HepG2 (cell line): ENCODE data around the gene DHRS13. TPM values are rescaled to one million over a fixed set of nuclear protein-coding genes. Genes with fewer than 3 reads are reported as not detected.

Experiments
- ATAC-seq: fragments of 200-7000 bp; cut with Tn5 transposase; 3 replicates; pipeline ENCODE4 v1.9.1; 2020; ENCODE audit warnings: mild to moderate bottlenecking, moderate library complexity
- BruUV-seq: library from RNA; stranded (reverse); fragments of 400-500 nt; replicated peaks from 2 replicates; lab custom pipeline; 2021; lab: Mats Ljungman, UMichigan
- CTCF ChIA-PET: fragments of 300-600 bp; formaldehyde crosslinking; extraction: SDS; loops from one replicate; lab custom pipeline; 2021; ENCODE audit warnings: low total read pairs, inconsistent platforms, low intra/inter-chr PET ratio; lab: Yijun Ruan, JAX
- POLR2A ChIA-PET: fragments of 350-600 bp; sonication (Branson Sonifier 250); formaldehyde crosslinking; loops from one replicate; lab custom pipeline; 2020; ENCODE audit warnings: antibody characterized with exemption, inconsistent platforms; lab: Yijun Ruan, JAX
- DNase-seq: peaks from one replicate; pipeline ENCODE4 v3.0.0-alpha.2; 2015; ENCODE audit warnings: low spot score
- FAIRE-seq: peaks from 3 replicates; lab custom pipeline; 2011; peaks lifted over from hg19 to GRCh38; lab: Jason Lieb, UNC
- H2AFZ ChIP-seq: one replicate; pipeline ENCODE4 v1.6.1; 2011; ENCODE audit warnings: low read length, inconsistent platforms
- H3K27ac ChIP-seq: fragments of 300-600 bp; 3 replicates; pipeline ENCODE4 v1.8.0; 2011; ENCODE audit warnings: mixed run types, mild to moderate bottlenecking, mixed read lengths, low read length, inconsistent platforms; ENCODE audit not compliant: insufficient read depth; ENCODE audit errors: extremely low read length
- H3K27me3 ChIP-seq, 2 experiments: fragments of 200-600 bp in 1 of 2; 2 replicates in 1 of 2; 3 replicates in 1 of 2; pipeline versions ENCODE4 v1.6.0 to v1.8.0; 2011; ENCODE audit warnings: low read length in 2 of 2, mild to moderate bottlenecking in 2 of 2, moderate library complexity in 2 of 2, inconsistent platforms in 1 of 2; ENCODE audit not compliant: insufficient read depth in 2 of 2, control insufficient read depth in 1 of 2
- H3K36me3 ChIP-seq, 2 experiments: fragments of 200-600 bp in 1 of 2; replicated peaks in 1 of 2; 2 replicates in 1 of 2; 3 replicates in 1 of 2; pipeline versions ENCODE4 v1.5.1 to v1.8.0; 2011; ENCODE audit warnings: low read length in 2 of 2, inconsistent platforms in 1 of 2; ENCODE audit not compliant: insufficient read depth in 2 of 2, control insufficient read depth in 1 of 2
- H3K4me1 ChIP-seq: 2 replicates; pipeline ENCODE4 v1.5.1; 2012; ENCODE audit warnings: low read length, inconsistent platforms; ENCODE audit not compliant: insufficient read depth
- H3K4me2 ChIP-seq: 2 replicates; pipeline ENCODE4 v1.6.0; 2011; ENCODE audit warnings: low read depth, low read length, inconsistent platforms
- H3K4me3 ChIP-seq, 3 experiments: fragments of 200-600 bp in 1 of 3; sonication (generic), shearing (Covaris generic) in 1 of 3; replicated peaks in 1 of 3; 2 replicates each; pipeline ENCODE4 v1.5.1; 2011 to 2016; ENCODE audit warnings: low read length in 3 of 3, inconsistent platforms in 2 of 3, low read depth in 2 of 3, mild to moderate bottlenecking in 2 of 3, control low read depth in 1 of 3, mixed read lengths in 1 of 3; ENCODE audit not compliant: insufficient read depth in 1 of 3
- H3K79me2 ChIP-seq: one replicate; pipeline ENCODE4 v1.6.1; 2011; ENCODE audit warnings: low read length, inconsistent platforms; ENCODE audit not compliant: insufficient read depth
- H3K9ac ChIP-seq: 2 replicates; pipeline ENCODE4 v1.6.0; 2011; ENCODE audit warnings: mild to moderate bottlenecking, low read depth, low read length, inconsistent platforms; ENCODE audit not compliant: insufficient read depth
- H3K9me3 ChIP-seq: 2 replicates; pipeline ENCODE4 v1.5.1; 2012; ENCODE audit warnings: mild to moderate bottlenecking, low read length
- H4K20me1 ChIP-seq: 2 replicates; pipeline ENCODE4 v1.6.0; 2011; ENCODE audit warnings: inconsistent platforms, mild to moderate bottlenecking, low read length, moderate library complexity; ENCODE audit not compliant: insufficient read depth
- AHDC1 ChIP-seq: sonication (generic); formaldehyde crosslinking; IDR thresholded peaks from 2 replicates; pipeline ENCODE4 v1.5.1; 2020; ENCODE audit warnings: mild to moderate bottlenecking, missing genetic modification reagents, borderline replicate concordance
- KIAA2018 ChIP-seq: sonication (generic); formaldehyde crosslinking; IDR thresholded peaks from 2 replicates; pipeline ENCODE4 v1.5.0; 2020; ENCODE audit warnings: mild to moderate bottlenecking, missing genetic modification reagents, borderline replicate concordance
- SP5 ChIP-seq: IDR thresholded peaks from 2 replicates; pipeline ENCODE4 v1.6.1; 2016; ENCODE audit warnings: low read depth, borderline replicate concordance
- ZBTB42 ChIP-seq: sonication (generic); formaldehyde crosslinking; IDR thresholded peaks from 2 replicates; pipeline ENCODE4 v1.5.0; 2020; ENCODE audit warnings: mild to moderate bottlenecking, missing genetic modification reagents
- WGBS: methylation state at CpG from one replicate; pipeline ENCODE4 v1.1.6; 2017; ENCODE audit warnings: low lambda C conversion rate; 5-methylcytosine and 5-hydroxymethylcytosine counted together
- in situ Hi-C: cut with HindIII; loops from 2 replicates; pipeline ENCODE4 v1.10.0; 2017; ENCODE audit warnings: low pct_unique_long_range_greater_than_20kb; ENCODE audit not compliant: extremely low pct_ligation_motif_present
- intact Hi-C: fragments of 100-400 bp; cut with micrococcal nuclease; formaldehyde crosslinking; loops from one replicate; pipeline ENCODE4 v1.10.0; 2022; ENCODE audit not compliant: unreplicated experiment
- polyA plus RNA-seq, 8 experiments: library from polyadenylated mRNA; depleted of rRNA in 3 of 8; stranded (reverse) in 7 of 8; unstranded in 1 of 8; fragments of >200 nt; fragmentation: Illumina TruSeq in 4 of 8; extraction: Trizol in 4 of 8; gene quantifications; 2 replicates each; pipeline versions ENCODE4 v1.2.1 to v1.2.3, GENCODE V29; 2011 to 2016; ENCODE audit warnings: low read depth in 4 of 8, missing spikeins in 1 of 8, mixed read lengths in 1 of 8; ENCODE audit not compliant: insufficient read depth in 1 of 8
- total RNA-seq, 5 experiments: library from RNA; depleted of rRNA; stranded (reverse); fragments of >200 nt; fragmentation: Illumina TruSeq; extraction: Trizol; gene quantifications; 2 replicates each; pipeline ENCODE4 v1.2.3, GENCODE V29; 2016; ENCODE audit warnings: low read depth in 1 of 5
- TF ChIP-seq, protein P1 (sequence below): sonication (generic); formaldehyde crosslinking; IDR thresholded peaks from 2 replicates; pipeline ENCODE4 v1.9.0; 2021; ENCODE audit warnings: missing genetic modification reagents, borderline replicate concordance

Gene DHRS13
- total and polyA plus RNA-seq, 2 of the 13 experiments (the other 11 are each of a cell fraction or from before 2014, with no cell fraction given), result 11.8 to 12.6 TPM

DNA sequence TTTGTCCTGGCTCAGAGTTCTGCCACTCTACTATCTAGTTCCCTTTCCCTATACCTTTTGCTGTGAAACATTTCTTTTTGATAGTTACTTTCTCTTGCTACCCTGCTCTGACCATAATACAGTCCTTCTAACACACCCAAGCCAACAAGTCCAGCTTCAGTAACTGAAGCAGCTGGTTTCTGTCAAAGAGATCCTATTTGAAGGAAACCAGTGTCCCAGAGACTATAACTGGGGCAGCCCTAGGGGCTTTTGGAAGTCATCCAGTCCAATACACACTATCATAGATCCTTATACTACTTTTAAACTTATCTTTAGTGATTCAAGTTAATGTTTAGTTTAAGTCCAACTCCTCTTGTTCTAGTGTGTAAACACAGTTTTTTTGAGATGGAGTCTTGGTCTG, 17.3 kb upstream of the DHRS13 start (continued):
- no peak for TF ChIP-seq KIAA2018 (CRISPR knock-in tag)
- no peak for TF ChIP-seq SP5

DNA sequence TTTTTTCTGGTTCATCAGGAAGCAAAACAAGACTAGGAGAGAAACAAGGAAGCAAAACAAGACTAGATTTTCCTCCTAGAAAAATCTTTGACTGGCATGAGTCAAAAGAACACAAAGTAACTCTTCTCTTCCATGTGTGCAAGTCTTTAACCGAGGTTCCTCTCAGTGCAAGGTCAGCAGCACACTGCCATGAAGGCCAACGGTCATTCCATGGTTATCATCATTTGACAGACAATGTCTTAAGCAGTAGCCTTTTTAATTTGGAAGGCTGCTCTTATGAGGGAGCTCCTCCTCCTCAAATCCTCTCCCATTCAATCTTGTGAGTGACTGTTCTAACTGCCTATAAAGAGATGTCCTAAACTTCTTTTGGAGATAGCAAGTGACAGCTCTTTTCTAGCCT, 15.4 kb upstream of the DHRS13 start:
- Histone ChIP-seq H3K27ac (no peak overlapping the region), H4K20me1 (no peaks in the 10 kb centered on the region), H2AFZ (no peak overlapping the region), H3K4me2 (no peak overlapping the region), H3K79me2 (no peaks in the 10 kb centered on the region), H3K9me3 (no peaks in the 10 kb centered on the region), H3K4me1 (no peaks in the 10 kb centered on the region), H3K9ac (no peak overlapping the region), H3K36me3 (peaks cover 40 to 86% of the 10 kb centered on the region in 2 experiments), H3K27me3 (no peaks in the 10 kb centered on the region), H3K4me3 (no peak overlapping the region)
- ATAC-seq (no peak), FAIRE-seq (no peak), DNase-seq (no peak)
- CTCF ChIA-PET, result no interaction called here
- no TSS peak for BruUV-seq
- intact Hi-C loops, result no loop called here
- WGBS, result 84% methylated on average over 2 of the region's 2 CpGs
- in situ Hi-C loops, result no loop called here
- POLR2A ChIA-PET, result no interaction called here
- no peak for TF ChIP-seq ZBTB42 (CRISPR knock-in tag)
- no peak for TF ChIP-seq AHDC1 (CRISPR knock-in tag)
- TF ChIP-seq, protein P1, sequence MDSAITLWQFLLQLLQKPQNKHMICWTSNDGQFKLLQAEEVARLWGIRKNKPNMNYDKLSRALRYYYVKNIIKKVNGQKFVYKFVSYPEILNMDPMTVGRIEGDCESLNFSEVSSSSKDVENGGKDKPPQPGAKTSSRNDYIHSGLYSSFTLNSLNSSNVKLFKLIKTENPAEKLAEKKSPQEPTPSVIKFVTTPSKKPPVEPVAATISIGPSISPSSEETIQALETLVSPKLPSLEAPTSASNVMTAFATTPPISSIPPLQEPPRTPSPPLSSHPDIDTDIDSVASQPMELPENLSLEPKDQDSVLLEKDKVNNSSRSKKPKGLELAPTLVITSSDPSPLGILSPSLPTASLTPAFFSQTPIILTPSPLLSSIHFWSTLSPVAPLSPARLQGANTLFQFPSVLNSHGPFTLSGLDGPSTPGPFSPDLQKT (CRISPR knock-in tag), result no peak
